Measurements from ENCODE around the gene KRCC1.
A peak's percentile ranks its signal among the peaks of the same experiment; 100 is the strongest.

KRCC1 gene

DNA sequence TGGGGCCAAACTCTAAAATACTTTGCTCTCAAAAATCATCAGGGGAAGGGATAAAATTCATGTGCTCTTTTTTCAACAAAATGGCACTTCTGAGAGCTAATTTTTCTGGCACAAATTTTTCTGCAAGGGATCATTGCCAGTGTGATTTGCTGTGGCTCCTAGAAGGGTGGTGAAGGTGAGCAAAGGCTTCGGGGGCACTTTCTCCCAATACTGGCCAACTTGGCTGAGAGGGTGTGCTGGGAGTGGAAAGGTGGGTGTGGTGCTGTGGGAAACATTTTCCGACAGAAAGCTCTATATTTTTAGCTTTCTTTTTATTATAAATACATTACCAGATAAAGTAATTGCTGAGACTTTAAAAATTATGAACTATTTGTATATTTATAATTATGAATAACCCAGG is 12.5 kb upstream of the KRCC1 start:
- no peak for ATAC-seq (replicated peaks)
- H3K27ac Mint-ChIP-seq = no peak overlapping the region
- H3K4me1 Mint-ChIP-seq (ENCODE audit: low read depth in 2 of 2) = no peaks in the 10 kb centered on the region

DNA sequence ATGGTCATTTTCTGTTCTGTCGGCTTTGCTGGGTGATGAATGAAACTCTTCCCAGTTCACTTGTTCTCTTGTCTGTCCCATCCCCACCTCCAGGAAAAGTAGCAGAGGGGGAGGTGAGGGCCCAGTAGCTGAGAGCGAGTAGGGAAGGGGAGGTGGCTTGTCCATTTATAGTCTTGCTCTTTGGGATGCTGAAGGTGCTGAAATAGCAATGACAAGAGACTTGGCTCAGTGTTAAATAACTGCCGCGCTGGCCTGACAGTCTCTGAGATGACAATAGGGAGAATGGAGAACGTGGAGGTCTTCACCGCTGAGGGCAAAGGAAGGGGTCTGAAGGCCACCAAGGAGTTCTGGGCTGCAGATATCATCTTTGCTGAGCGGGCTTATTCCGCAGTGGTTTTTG is 12.0 kb upstream of the KRCC1 start, which contains the start of gene SMYD1:
Gene SMYD1, plus strand, starts transcription at position 228 of the 400 bp plus-strand sequence. Its CDS starts 40 bp downstream, at position 268.
- no peak within 1 kb of the TSS for H3K27ac Mint-ChIP-seq
- no peak for DNase-seq
- H3K4me3 Mint-ChIP-seq = no peak within 1 kb of the TSS
- H3K9me3 Mint-ChIP-seq = no peaks in the 10 kb centered on the region
- no peaks in the 10 kb centered on the region for H3K4me1 Mint-ChIP-seq (ENCODE audit: low read depth in 2 of 2)
- ATAC-seq (replicated peaks) = no peak
- H3K36me3 Mint-ChIP-seq (ENCODE audit: insufficient read depth) = no peaks in the 10 kb centered on the region
- H3K27me3 Mint-ChIP-seq = peaks cover 4 to 15% of the 10 kb centered on the region in 2 donors

More for the DNA sequence above, 12.5 kb upstream of the KRCC1 start:
- no peak overlapping the region for H3K4me3 Mint-ChIP-seq
- H3K9me3 Mint-ChIP-seq = no peaks in the 10 kb centered on the region
- peaks cover 4 to 16% of the 10 kb centered on the region in 2 donors for H3K27me3 Mint-ChIP-seq
- H3K36me3 Mint-ChIP-seq (ENCODE audit: insufficient read depth) = no peaks in the 10 kb centered on the region
- DNase-seq = no peak

DNA sequence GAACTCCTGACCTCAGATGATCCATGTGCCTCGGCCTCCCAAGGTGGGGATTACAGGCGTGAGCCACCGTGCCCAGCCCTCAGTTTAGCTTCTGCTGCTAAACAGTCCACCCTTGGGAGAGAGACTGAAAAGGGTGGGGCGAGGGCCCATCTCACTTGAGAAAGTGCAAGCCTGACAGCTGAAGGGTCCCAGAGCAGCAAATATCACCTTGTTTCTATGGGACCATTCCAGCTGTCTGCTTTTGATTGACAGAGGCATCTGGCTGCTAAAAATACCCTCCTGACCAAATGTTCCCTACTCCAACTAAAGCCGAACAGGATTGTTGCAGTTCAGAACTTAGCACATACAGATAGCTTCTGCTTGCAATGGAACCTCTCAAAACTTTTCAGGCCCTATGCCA is 11.6 kb upstream of the KRCC1 start:
- Mint-ChIP-seq H3K4me1 (ENCODE audit: low read depth in 2 of 2) (no peaks in the 10 kb centered on the region), H3K36me3 (ENCODE audit: insufficient read depth) (no peaks in the 10 kb centered on the region), H3K4me3 (no peak overlapping the region), H3K27me3 (peaks cover 4 to 15% of the 10 kb centered on the region in 2 donors), H3K9me3 (no peaks in the 10 kb centered on the region), H3K27ac (no peak overlapping the region)
- DNase-seq (no peak), ATAC-seq (replicated peaks) (no peak)

DNA sequence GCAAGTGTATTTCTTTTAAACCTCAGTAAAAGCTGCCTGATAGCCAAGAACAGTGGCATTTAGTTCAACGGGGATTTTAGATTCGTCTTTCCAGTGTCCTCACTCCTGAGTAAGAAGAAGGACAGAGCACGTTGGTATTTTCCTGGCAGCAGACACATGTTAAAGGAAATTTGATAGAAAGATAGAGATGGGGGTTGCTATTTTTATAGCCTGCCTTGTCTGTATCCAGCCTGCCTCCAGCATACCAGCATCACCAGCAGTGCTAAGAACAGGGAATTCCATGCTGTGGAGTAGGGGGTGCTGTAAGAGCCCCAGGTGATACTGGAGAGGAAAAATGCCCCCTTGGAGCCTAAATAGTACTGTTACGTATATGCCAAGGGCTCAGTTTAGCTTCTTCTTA is 11.0 kb upstream of the KRCC1 start:
- Mint-ChIP-seq H3K9me3 (no peaks in the 10 kb centered on the region), H3K4me3 (no peak overlapping the region), H3K36me3 (ENCODE audit: insufficient read depth) (no peaks in the 10 kb centered on the region)

GRCh38 chr2:88061295-88061694 is 5.7 kb upstream of the KRCC1 start:
- ATAC-seq (replicated peaks) = no peak
- Mint-ChIP-seq H3K4me1 (ENCODE audit: low read depth in 2 of 2) (peaks cover under 1 to 1% of the 10 kb centered on the region in 2 donors), H3K36me3 (ENCODE audit: insufficient read depth) (peaks cover 5% of the 10 kb centered on the region), H3K27me3 (no peaks in the 10 kb centered on the region), H3K27ac (no peak overlapping the region), H3K9me3 (no peaks in the 10 kb centered on the region), H3K4me3 (no peak overlapping the region)
- DNase-seq = no peak

More for the DNA sequence above, 11.0 kb upstream of the KRCC1 start:
- H3K27me3 Mint-ChIP-seq = peaks cover 2 to 15% of the 10 kb centered on the region in 2 donors
- ATAC-seq (replicated peaks) = no peak
- H3K4me1 Mint-ChIP-seq (ENCODE audit: low read depth in 2 of 2) = no peaks in the 10 kb centered on the region
- H3K27ac Mint-ChIP-seq = no peak overlapping the region
- no peak for DNase-seq

DNA sequence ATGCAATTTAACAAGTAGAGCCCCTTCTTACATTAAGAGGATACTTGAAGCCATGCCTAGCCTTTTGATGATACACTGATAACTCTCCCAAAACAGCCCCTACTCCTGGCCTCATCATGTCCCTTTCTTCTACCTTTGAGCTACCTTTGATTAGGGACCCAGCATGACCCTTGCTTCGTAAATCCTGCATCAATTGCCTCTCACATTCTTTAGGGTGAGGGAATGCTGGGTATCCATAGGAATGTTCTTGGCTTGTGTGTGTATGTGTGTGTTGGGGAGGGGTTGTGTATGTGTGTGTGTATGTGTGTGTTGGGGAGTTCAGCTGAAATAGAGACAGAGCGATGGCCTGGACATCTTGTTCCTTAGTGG is 5.3 kb upstream of the KRCC1 start:
- H3K27me3 Mint-ChIP-seq = no peaks in the 10 kb centered on the region

DNA sequence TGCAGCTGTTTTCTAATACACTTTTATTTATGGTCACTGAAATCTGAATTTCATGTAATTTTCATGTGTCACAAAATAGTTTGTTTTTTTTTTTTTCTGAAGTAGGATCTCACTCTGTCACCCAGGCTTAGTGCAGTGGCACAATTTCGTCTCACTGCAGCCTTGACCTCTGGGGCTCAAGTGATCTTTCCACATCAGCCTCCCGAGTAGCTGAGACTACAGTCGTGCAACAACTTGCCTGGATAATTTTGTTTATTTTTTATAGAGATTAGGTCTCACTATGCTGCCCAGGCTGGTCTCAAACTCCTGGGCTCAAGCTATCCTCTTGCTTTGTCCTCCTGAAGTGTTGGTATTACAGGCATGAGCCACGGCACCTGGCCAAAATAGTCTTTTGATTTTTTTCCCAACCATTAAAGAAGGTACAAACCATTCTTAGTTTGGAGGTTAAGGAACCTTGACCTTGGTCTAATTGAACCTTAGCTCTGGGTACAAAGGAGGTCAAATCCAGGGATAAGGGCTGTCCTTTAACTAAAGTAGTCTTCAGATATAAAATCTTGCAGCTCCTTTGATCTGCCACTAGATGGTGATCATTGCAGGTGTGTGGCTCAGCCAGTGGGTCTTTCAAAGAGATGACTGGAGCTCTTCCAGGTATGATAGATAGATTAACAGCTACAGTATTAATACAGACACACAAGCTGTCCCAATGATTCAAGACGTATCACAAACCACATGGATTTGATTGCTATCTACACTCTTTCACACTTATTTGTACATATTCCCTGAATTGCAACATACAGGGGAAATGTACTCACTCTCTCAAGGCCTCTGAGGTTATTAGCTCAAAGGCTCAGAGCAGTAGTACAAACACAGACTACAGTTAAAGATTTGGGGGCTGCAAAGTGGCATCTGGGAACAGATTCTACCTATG is 4.7 kb upstream of the KRCC1 start:
- DNase-seq = peak; percentile 8 to 22 (median 10)
- H3K9me3 Mint-ChIP-seq = no peaks in the 10 kb centered on the region
- no peak overlapping the region for H3K27ac Mint-ChIP-seq
- no peaks in the 10 kb centered on the region for H3K27me3 Mint-ChIP-seq
- H3K36me3 Mint-ChIP-seq (ENCODE audit: insufficient read depth) = peaks cover 15% of the 10 kb centered on the region
- peaks cover 7 to 9% of the 10 kb centered on the region in 2 donors for H3K4me1 Mint-ChIP-seq (ENCODE audit: low read depth in 2 of 2)
- ATAC-seq (replicated peaks) = no peak
- no peak overlapping the region for H3K4me3 Mint-ChIP-seq

More for the DNA sequence above, 5.3 kb upstream of the KRCC1 start:
- DNase-seq (no peak), ATAC-seq (replicated peaks) (no peak)
- H3K36me3 Mint-ChIP-seq (ENCODE audit: insufficient read depth) = peaks cover 9% of the 10 kb centered on the region
- H3K4me1 Mint-ChIP-seq (ENCODE audit: low read depth in 2 of 2) = peaks cover 4 to 6% of the 10 kb centered on the region in 2 donors
- H3K27ac Mint-ChIP-seq = no peak overlapping the region
- H3K9me3 Mint-ChIP-seq = no peaks in the 10 kb centered on the region
- H3K4me3 Mint-ChIP-seq = no peak overlapping the region

GRCh38 chr2:88058191-88058590 is 2.6 kb upstream of the KRCC1 start:
- DNase-seq (no peak), ATAC-seq (replicated peaks) (no peak)
- Mint-ChIP-seq H3K9me3 (no peaks in the 10 kb centered on the region), H3K36me3 (ENCODE audit: insufficient read depth) (peaks cover 25% of the 10 kb centered on the region), H3K27me3 (no peaks in the 10 kb centered on the region), H3K4me1 (ENCODE audit: low read depth in 2 of 2) (peaks cover 22 to 29% of the 10 kb centered on the region in 2 donors), H3K4me3 (no peak overlapping the region), H3K27ac (peak overlapping the region in 1 of 2 donors; percentile 8)

DNA sequence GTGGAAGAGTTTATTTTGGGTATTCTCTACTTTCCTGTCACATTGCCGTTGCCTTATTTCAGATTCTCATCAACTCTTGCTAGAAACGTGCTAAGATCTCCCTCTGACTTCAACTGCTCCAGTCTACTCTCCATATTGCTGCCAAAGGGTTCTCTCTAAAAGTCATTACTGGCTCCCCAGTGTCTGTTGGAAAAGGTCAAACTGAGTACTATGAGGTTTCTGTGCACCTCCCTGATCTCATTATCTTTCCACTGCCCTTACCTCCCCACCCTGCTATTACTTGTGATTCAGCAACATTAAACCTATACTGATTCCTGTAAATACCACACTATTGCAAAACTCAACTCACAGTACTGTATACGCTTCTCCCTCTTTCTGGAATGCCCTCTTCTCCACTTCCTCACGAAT is 1.9 kb upstream of the KRCC1 start:
- no peak for DNase-seq
- peaks cover 25% of the 10 kb centered on the region for H3K36me3 Mint-ChIP-seq (ENCODE audit: insufficient read depth)
- no peaks in the 10 kb centered on the region for H3K9me3 Mint-ChIP-seq
- H3K4me1 Mint-ChIP-seq (ENCODE audit: low read depth in 2 of 2) = peaks cover 26 to 35% of the 10 kb centered on the region in 2 donors
- ATAC-seq (replicated peaks) = no peak
- no peaks in the 10 kb centered on the region for H3K27me3 Mint-ChIP-seq
- peak overlapping the region in 1 of 2 donors; percentile 16 for H3K27ac Mint-ChIP-seq
- H3K4me3 Mint-ChIP-seq = no peak overlapping the region

GRCh38 chr2:88054782-88055370 is 707 bp downstream of the KRCC1 start:
- Mint-ChIP-seq H3K4me1 (ENCODE audit: low read depth in 2 of 2) (peaks cover 26 to 48% of the 10 kb centered on the region in 2 donors), H3K4me3 (peak overlapping the region; percentile 85 to 95), H3K9me3 (no peaks in the 10 kb centered on the region), H3K27me3 (no peaks in the 10 kb centered on the region), H3K36me3 (ENCODE audit: insufficient read depth) (peaks cover 25% of the 10 kb centered on the region), H3K27ac (peak overlapping the region; percentile 91 to 97)
- ATAC-seq (replicated peaks) = no peak
- peak in 1 of 3 experiments; percentile 7 for DNase-seq

GRCh38 chr2:88053934-88054781 is 1.4 kb downstream of the KRCC1 start:
- peak overlapping the region; percentile 91 to 97 for H3K27ac Mint-ChIP-seq
- DNase-seq (no peak), ATAC-seq (replicated peaks) (no peak)
- peaks cover 25% of the 10 kb centered on the region for H3K36me3 Mint-ChIP-seq (ENCODE audit: insufficient read depth)
- H3K27me3 Mint-ChIP-seq = no peaks in the 10 kb centered on the region
- peak overlapping the region; percentile 85 to 95 for H3K4me3 Mint-ChIP-seq
- H3K4me1 Mint-ChIP-seq (ENCODE audit: low read depth in 2 of 2) = peaks cover 26 to 48% of the 10 kb centered on the region in 2 donors
- H3K9me3 Mint-ChIP-seq = no peaks in the 10 kb centered on the region

- no peaks in the 10 kb centered on the region for H3K27me3 Mint-ChIP-seq
- peaks cover 25% of the 10 kb centered on the region for H3K36me3 Mint-ChIP-seq (ENCODE audit: insufficient read depth)
- peaks cover 26 to 53% of the 10 kb centered on the region in 2 donors for H3K4me1 Mint-ChIP-seq (ENCODE audit: low read depth in 2 of 2)
- no peak for DNase-seq
- peak overlapping the region; percentile 85 to 95 for H3K4me3 Mint-ChIP-seq
- H3K9me3 Mint-ChIP-seq = no peaks in the 10 kb centered on the region
- peak overlapping the region; percentile 36 to 97 for H3K27ac Mint-ChIP-seq
- no peak for ATAC-seq (replicated peaks)
Measured at GRCh38 chr2:88053296-88053695, 2.3 kb downstream of the KRCC1 start.

DNA sequence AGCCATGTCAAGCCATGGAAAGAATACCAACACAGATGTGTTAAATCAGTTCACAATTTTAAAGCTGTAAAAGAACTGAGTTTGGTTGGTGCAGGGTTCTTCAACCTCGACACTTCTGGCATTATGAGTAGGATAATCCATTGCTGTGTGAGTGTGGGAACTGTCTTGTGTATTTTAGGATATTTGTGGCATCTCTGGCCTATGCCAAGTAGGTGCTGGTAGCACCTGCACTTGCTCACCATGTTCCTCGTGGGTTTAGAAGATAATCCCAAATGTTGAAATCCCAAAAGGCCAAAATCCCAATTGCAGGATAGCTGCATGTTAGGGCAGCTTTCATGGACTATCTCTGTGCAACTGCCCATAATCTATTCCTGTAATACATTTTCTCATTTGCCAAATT is 3.8 kb downstream of the KRCC1 start:
- no peak overlapping the region for H3K4me3 Mint-ChIP-seq
- H3K36me3 Mint-ChIP-seq (ENCODE audit: insufficient read depth) = peaks cover 21% of the 10 kb centered on the region
- H3K27me3 Mint-ChIP-seq = no peaks in the 10 kb centered on the region
- DNase-seq (no peak), ATAC-seq (replicated peaks) (no peak)
- peak overlapping the region; percentile 17 to 44 for H3K27ac Mint-ChIP-seq
- peaks cover 26 to 53% of the 10 kb centered on the region in 2 donors for H3K4me1 Mint-ChIP-seq (ENCODE audit: low read depth in 2 of 2)
- H3K9me3 Mint-ChIP-seq = no peaks in the 10 kb centered on the region
